GM12878 (cell line): ENCODE measurements around the gene GABBR2. TPM values are rescaled to one million over a fixed set of nuclear protein-coding genes. Genes with fewer than 3 reads are reported as not detected.

Experiments
- ATAC-seq: fragments of 200-7000 bp; cut with Tn5 transposase; 3 replicates; pipeline ENCODE4 v1.9.1; 2020; ENCODE audit warnings: mild to moderate bottlenecking, moderate library complexity
- BruUV-seq: library from RNA; stranded (reverse); fragments of 400-500 nt; replicated peaks from 2 replicates; lab custom pipeline; 2021; lab: Mats Ljungman, UMichigan
- CTCF ChIA-PET: fragments of 300-600 bp; sonication (Branson Sonifier 250); formaldehyde crosslinking; extraction: SDS; loops from one replicate; lab custom pipeline; 2021; ENCODE audit warnings: inconsistent platforms; lab: Yijun Ruan, JAX
- POLR2A ChIA-PET: fragments of 350-600 bp; formaldehyde crosslinking; extraction: SDS; loops from one replicate; lab custom pipeline; 2021; ENCODE audit warnings: inconsistent platforms; lab: Charles Lee
- RAD21 ChIA-PET: fragments of 300-600 bp; sonication (Branson Sonifier 250); formaldehyde crosslinking; loops from one replicate; lab custom pipeline; 2023; ENCODE audit warnings: antibody characterized with exemption; ENCODE audit not compliant: unreplicated experiment; lab: Charles Lee
- SMC1A ChIA-PET: fragments of 300-600 bp; sonication (Branson Sonifier 250); formaldehyde crosslinking; loops from one replicate; lab custom pipeline; 2023; ENCODE audit not compliant: unreplicated experiment, uncharacterized antibody; lab: Charles Lee
- DNase-seq: peaks from one replicate; pipeline ENCODE4 v3.0.0-alpha.2; 2011; ENCODE audit warnings: low read depth, low spot score
- FAIRE-seq: peaks from 3 replicates; lab custom pipeline; 2011; peaks lifted over from hg19 to GRCh38; lab: Jason Lieb, UNC
- H2AFZ ChIP-seq: 2 replicates; pipeline ENCODE4 v1.6.0; 2011; ENCODE audit warnings: low read depth, low read length, control low read depth; ENCODE audit not compliant: control insufficient read depth
- H3K27ac ChIP-seq: 2 replicates; pipeline ENCODE4 v1.5.1; 2011; ENCODE audit warnings: control low read depth; ENCODE audit not compliant: control insufficient read depth, insufficient read depth
- H3K27me3 ChIP-seq, 2 experiments: replicated peaks in 1 of 2; 2 replicates each; pipeline versions ENCODE4 v1.6.0 to v1.6.1; 2011; ENCODE audit warnings: low read length in 1 of 2; ENCODE audit not compliant: control insufficient read depth in 2 of 2, insufficient read depth in 2 of 2
- H3K36me3 ChIP-seq, 2 experiments: 2 replicates each; pipeline ENCODE4 v1.5.1; 2011; ENCODE audit warnings: low read length in 1 of 2; ENCODE audit not compliant: control insufficient read depth in 2 of 2, insufficient read depth in 2 of 2
- H3K4me1 ChIP-seq: 2 replicates; pipeline ENCODE4 v1.6.1; 2011; ENCODE audit warnings: mild to moderate bottlenecking, low read length, moderate library complexity, mixed read lengths; ENCODE audit not compliant: control insufficient read depth, insufficient read depth
- H3K4me2 ChIP-seq: 2 replicates; pipeline ENCODE4 v1.6.0; 2011; ENCODE audit warnings: control low read depth; ENCODE audit not compliant: control insufficient read depth, insufficient read depth
- H3K4me3 ChIP-seq: fragments of 200-600 bp; sonication (generic); 2 replicates; pipeline ENCODE4 v1.5.1; 2016
- H3K79me2 ChIP-seq: 2 replicates; pipeline ENCODE4 v1.6.0; 2011; ENCODE audit warnings: low read length; ENCODE audit not compliant: control insufficient read depth, insufficient read depth
- H3K9ac ChIP-seq: 2 replicates; pipeline ENCODE4 v1.8.0; 2011; ENCODE audit warnings: low read length, control low read depth, mixed read lengths; ENCODE audit not compliant: control insufficient read depth, insufficient read depth
- H3K9me3 ChIP-seq: replicated peaks from 3 replicates; pipeline ENCODE4 v1.5.1; 2011; ENCODE audit warnings: mild to moderate bottlenecking, low read length; ENCODE audit not compliant: control insufficient read depth, insufficient read depth
- H4K20me1 ChIP-seq: 2 replicates; pipeline ENCODE4 v1.6.0; 2011; ENCODE audit not compliant: control insufficient read depth, insufficient read depth
- ATF7 ChIP-seq: fragments of 450-650 bp; IDR thresholded peaks from 2 replicates; pipeline ENCODE4 v1.6.1; 2016; ENCODE audit warnings: low read depth, mild to moderate bottlenecking
- BCL11A ChIP-seq: IDR thresholded peaks from 2 replicates; pipeline ENCODE4 v1.6.1; 2011; ENCODE audit warnings: low read depth, low read length
- CTCF ChIP-seq, 3 experiments: IDR thresholded peaks in 2 of 3; conservative IDR thresholded peaks in 1 of 3; 2 replicates each; pipeline ENCODE4 v1.5.1; 2011; ENCODE audit warnings: low read depth in 3 of 3, low read length in 3 of 3, mild to moderate bottlenecking in 3 of 3, control low read depth in 2 of 3, moderate library complexity in 2 of 3, inconsistent platforms in 1 of 3, mixed read lengths in 1 of 3; ENCODE audit not compliant: control insufficient read depth in 2 of 3, insufficient read depth in 1 of 3; ENCODE audit errors: extremely low read depth in 1 of 3
- E2F8 ChIP-seq: fragments of 450-650 bp; IDR thresholded peaks from 2 replicates; pipeline ENCODE4 v1.6.1; 2018; ENCODE audit warnings: mild to moderate bottlenecking, low read depth, moderate library complexity; ENCODE audit not compliant: partially characterized antibody
- REST ChIP-seq: IDR thresholded peaks from 2 replicates; pipeline ENCODE4 v1.6.1; 2012; ENCODE audit warnings: mild to moderate bottlenecking, low read depth, low read length
- SIN3A ChIP-seq: IDR thresholded peaks from 2 replicates; pipeline ENCODE4 v1.6.1; 2012; ENCODE audit warnings: low read depth, low read length, improper control_type of control experiment
- SP1 ChIP-seq: IDR thresholded peaks from one replicate; pipeline ENCODE4 v1.6.1; 2011; ENCODE audit warnings: low read depth, low read length
- SREBF1 ChIP-seq: IDR thresholded peaks from 2 replicates; pipeline ENCODE4 v1.6.1; 2012; ENCODE audit warnings: mild to moderate bottlenecking, low read length
- ZZZ3 ChIP-seq: IDR thresholded peaks from 2 replicates; pipeline ENCODE4 v1.6.1; 2011; ENCODE audit warnings: low read depth; ENCODE audit not compliant: control insufficient read depth, insufficient read length
- WGBS: methylation state at CpG from one replicate; pipeline ENCODE4 v1.1.6; 2016; ENCODE audit warnings: low lambda C conversion rate; ENCODE audit not compliant: insufficient replicate concordance, insufficient coverage; ENCODE audit errors: missing lambda C conversion rate; 5-methylcytosine and 5-hydroxymethylcytosine counted together
- in situ Hi-C: fragments of 300-500 bp; cut with MboI; formaldehyde crosslinking; loops from 9 replicates; pipeline ENCODE4 v1.14.3; 2018; ENCODE audit warnings: mixed read lengths
- intact Hi-C: fragments of 100-400 bp; cut with micrococcal nuclease; formaldehyde crosslinking; loops from one replicate; pipeline ENCODE4 v1.14.2; 2022; ENCODE audit not compliant: unreplicated experiment
- polyA plus RNA-seq, 11 experiments: library from polyadenylated mRNA; depleted of rRNA in 4 of 11; unstranded in 6 of 11; stranded (reverse) in 5 of 11; fragments of >200 nt; fragmentation: Nextera tagmentation in 4 of 11; fragmentation: Illumina TruSeq in 1 of 11; extraction: Ambion mirVana in 4 of 11; extraction: Trizol in 1 of 11; gene quantifications; 1 replicate in 1 of 11; 2 replicates in 10 of 11; pipeline versions ENCODE4 v1.2.1 to v1.2.3, GENCODE V29; 2011 to 2016; ENCODE audit warnings: inconsistent platforms in 2 of 11, missing spikeins in 2 of 11, low read depth in 1 of 11
- total RNA-seq, 4 experiments: library from RNA; depleted of rRNA in 3 of 4; stranded (reverse); fragments of >200 nt in 3 of 4; fragmentation: Illumina TruSeq in 1 of 4; extraction: Trizol in 1 of 4; gene quantifications; 2 replicates each; pipeline versions ENCODE4 v1.2.1 to v1.2.3, GENCODE V29; 2013 to 2021

The GABBR2 gene
- total and polyA plus RNA-seq, 10 of the 15 experiments (the other 5 are each of a cell fraction or from before 2014, with no cell fraction given): 0.02 to 2.2 (median 0.06) TPM; not detected in 2

GRCh38 chr9:98538626-98539031 is 170.1 kb downstream of the GABBR2 start (continued):
- TF ChIP-seq REST: no peak
- no peak for TF ChIP-seq SREBF1
- TF ChIP-seq ATF7: no peak

- Histone ChIP-seq H3K27me3 (no peaks in the 10 kb centered on the region), H4K20me1 (no peaks in the 10 kb centered on the region), H3K79me2 (no peaks in the 10 kb centered on the region), H3K9ac (no peak overlapping the region), H2AFZ (no peak overlapping the region), H3K27ac (no peak overlapping the region), H3K4me2 (no peak overlapping the region), H3K9me3 (no peaks in the 10 kb centered on the region), H3K36me3 (no peaks in the 10 kb centered on the region), H3K4me1 (no peaks in the 10 kb centered on the region), H3K4me3 (no peak overlapping the region)
- ChIA-PET POLR2A (no interaction called here), SMC1A (no interaction called here), CTCF (interaction anchor here (5.1 kb wide), 1 partner anchor 237 kb away, joined by 52 read pairs; no protein-coding TSS in a partner anchor), RAD21 (interaction anchor here (2.8 kb wide), 1 partner anchor 237 kb away, joined by 23 read pairs; no protein-coding TSS in a partner anchor)
- TF ChIP-seq ZZZ3 (no peak), CTCF (IDR thresholded peaks at IDR 0.05 in 2 of 3, conservative IDR thresholded peaks at IDR 0.05 in 1 of 3; ENCODE audit: control insufficient read depth in 2 of 3, extremely low read depth in 1 of 3, insufficient read depth in 1 of 3, low read depth in 3 of 3, low read length in 3 of 3) (0 out of 6 replicates have a peak, but pooled peaks of 1 of the 3 experiments have one; percentile 6), SP1 (no peak), E2F8 (no peak), BCL11A (no peak), SIN3A (no peak)
- BruUV-seq: no TSS peak
- 100% methylated on average over 1 of the region's 1 CpG for WGBS
- in situ Hi-C loops: loop anchor here (10.0 kb wide), 1 partner anchor 237 kb away; no protein-coding TSS in a partner anchor
- intact Hi-C loops: loop anchor here (10.0 kb wide), 1 partner anchor 223 kb away; no protein-coding TSS in a partner anchor
- DNase-seq: no peak
- FAIRE-seq: no peak
- no peak for ATAC-seq
Observed at GRCh38 chr9:98538203-98538602, 170.5 kb downstream of the GABBR2 start.
